IPS DF 19.7 (cell line): Measurements from ENCODE around the gene TAGLN3.

ENCODE experiments used
- DNase-seq: peaks from one replicate; pipeline ENCODE4 v3.0.0-alpha.2; 2013; ENCODE audit warnings: low read depth, low spot score

TAGLN3 gene

GRCh38 chr3:111978583-111979433, 19.9 kb upstream of the TAGLN3 start, which contains the start of gene ABHD10:
Gene ABHD10, plus strand, starts transcription at chr3:111979026. Its CDS starts 36 bp downstream, at chr3:111979062.
- DNase-seq = peak; percentile 96

DNA sequence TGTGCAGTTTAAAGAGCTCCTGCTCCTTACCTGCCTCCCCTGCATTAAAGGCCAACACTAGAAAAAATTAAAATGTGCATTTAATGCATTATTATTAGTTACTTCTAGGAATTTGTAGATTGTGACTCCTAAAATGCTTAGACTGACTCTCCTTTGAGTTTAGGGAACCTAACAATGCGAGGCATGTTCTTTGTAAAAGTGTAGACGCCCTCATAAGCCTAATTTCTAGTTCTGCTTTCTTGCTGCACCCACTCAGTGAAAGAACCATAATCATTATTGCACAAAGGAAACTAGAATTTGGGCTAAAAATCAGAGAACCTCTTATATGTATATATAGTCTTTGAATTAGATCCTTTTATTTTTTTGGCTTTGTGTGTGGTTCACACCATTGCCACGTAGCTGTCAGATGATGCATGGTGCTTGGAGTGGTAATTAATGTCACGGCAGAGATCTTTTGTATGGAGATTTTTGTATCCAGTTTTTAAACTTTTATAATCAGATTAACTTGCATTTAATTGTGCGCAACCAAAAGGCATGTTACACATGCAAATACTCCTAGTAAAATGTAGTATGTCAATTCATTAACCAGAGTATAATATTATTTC, 19.2 kb upstream of the TAGLN3 start:
- no peak for DNase-seq

GRCh38 chr3:111980716-111981456, 17.8 kb upstream of the TAGLN3 start:
- no peak for DNase-seq

DNA sequence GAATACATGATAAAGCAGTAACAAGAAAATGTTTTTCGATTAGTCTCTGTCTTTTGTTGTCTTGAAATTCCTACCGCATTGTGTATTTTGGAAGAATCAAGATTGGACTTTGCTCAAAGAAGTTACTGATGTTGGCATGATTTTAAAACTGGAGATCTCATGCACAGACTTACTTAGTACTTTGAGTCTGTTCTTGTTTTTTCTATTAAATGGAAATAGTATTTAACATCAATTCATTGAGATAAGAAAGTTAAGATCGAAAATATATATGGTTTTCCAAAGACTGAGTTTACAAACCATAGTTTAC, 17.3 kb upstream of the TAGLN3 start:
- DNase-seq = no peak

GRCh38 chr3:111984636-111985298, 14.0 kb upstream of the TAGLN3 start:
- DNase-seq = no peak

- DNase-seq = no peak
These were observed 11.9 kb upstream of the TAGLN3 start for GRCh38 chr3:111986800-111987199.

DNA sequence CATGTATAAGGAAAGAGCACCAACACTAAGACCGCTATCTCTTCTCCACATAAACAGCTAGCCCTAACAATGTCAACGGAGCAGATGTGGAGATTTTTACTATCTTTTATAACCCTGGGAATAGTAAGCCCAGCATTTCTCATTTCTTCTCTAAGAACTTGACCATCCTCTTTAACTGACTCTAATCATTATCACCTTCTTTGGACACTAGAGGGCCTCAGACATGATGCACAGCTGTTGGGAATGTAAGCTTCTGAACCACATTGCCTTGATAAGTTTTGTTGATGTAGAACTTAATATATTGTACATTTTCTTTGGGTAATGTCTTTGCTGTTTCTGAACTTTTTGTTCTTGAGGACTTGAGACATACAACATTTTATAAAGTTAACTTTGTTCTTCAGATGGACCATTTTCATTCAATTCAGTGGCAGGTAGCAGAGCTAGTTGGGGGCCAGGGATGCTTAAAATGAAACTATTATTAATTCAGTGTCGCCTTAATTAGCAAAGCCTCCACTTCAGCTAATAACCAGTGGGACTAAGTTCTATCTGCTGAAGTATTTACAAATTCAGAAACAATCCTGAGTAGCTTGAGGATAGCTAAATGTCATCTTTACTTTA, 9.6 kb upstream of the TAGLN3 start:
- no peak for DNase-seq

GRCh38 chr3:111993038-111993437, 5.7 kb upstream of the TAGLN3 start:
- DNase-seq = no peak

DNA sequence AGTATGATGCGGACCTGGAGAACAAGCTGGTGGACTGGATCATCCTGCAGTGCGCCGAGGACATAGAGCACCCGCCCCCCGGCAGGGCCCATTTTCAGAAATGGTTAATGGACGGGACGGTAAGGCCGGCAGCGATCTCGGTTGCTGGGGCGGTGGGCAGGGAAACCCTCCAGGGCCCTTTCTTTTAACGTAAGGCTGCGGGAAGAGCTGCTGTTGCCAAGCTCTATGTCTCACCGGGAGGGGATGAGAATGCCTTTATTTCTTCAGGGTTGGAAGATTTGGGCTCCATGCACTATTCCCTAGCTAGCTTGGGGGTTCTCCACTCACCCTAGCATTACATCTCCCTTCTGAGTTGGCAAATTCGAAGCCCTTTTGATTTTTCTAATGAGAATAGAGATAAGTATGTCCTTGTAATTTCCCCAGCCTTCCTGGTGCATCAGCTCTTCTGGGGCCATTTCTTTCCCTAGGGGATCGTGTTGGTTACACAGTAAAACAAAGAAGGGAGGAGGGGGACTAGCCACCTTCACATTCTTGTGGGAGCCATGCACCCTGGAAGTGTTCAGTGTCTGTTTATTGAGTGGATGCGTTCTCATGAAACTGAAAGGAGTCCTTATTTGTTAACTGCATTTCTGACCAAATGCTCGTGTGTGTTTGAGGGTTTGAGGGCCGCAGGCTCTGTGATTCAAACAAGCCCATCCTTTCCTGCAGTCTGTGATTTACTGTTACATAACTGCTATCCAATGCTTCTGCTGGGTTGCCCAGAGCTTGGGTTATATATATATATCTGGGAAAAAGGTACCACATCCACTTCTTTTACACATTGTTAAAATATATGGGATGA, 982 bp downstream of the TAGLN3 start:
- DNase-seq = no peak

DNA sequence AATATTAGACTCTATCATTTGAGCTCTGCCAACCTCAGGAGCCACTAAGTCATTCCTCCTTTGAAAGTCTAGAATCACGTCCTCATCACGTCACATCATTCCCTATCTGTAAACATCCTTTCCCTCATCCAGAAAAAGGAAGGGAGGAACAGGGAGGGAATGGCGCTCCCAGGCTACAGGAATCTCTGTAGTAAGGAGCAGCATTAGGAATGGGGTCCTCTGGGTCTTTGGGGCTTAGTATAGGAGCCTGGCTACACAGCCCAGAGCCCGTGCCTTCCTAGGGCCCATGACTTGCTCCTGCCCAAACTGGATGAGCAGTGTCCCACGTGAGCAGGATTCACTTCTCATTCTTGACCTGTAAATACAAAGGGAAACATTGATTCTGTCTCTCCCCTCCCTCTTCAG, 1.6 kb downstream of the TAGLN3 start:
- DNase-seq = no peak

DNA sequence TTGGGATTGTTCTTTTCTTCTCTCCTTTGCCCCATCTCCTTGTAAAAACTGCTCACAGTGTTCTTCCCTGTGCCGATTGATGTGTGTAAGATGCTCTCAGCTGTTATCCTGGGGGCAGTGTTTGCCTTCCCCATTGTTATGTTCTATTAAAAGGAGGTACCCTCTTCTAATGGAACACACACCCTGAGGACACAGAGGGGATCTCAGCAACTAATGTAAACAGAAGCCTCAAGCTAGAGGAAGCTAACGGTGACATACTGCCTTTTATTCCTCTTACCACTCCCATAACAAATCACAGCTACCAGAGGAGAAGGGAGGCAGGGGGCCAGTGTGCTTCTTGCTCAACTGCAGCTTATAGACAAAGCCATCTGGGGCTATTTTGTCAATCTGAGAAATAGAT, 2.2 kb downstream of the TAGLN3 start:
- no peak for DNase-seq

DNA sequence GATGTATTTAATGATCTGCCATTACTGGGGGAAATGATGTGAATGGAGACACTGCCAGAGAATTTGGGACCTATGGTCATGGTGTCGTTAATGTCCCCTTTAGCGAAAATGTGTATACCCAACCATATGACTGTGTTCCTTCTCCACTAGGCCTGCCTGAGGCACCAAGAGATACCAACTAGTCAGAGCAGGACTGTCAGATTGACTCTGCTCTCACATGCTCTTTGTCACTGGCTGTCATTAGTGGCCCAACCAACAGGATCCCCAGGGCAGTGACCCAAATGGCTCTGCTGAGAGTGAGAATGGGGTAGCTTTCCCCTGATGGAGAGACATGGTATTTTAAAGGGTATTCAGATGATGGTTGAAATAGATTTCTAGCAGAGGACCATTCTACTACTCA, 2.8 kb downstream of the TAGLN3 start:
- DNase-seq = no peak

- DNase-seq = no peak
These were observed 3.6 kb downstream of the TAGLN3 start for GRCh38 chr3:112002096-112002971.

DNA sequence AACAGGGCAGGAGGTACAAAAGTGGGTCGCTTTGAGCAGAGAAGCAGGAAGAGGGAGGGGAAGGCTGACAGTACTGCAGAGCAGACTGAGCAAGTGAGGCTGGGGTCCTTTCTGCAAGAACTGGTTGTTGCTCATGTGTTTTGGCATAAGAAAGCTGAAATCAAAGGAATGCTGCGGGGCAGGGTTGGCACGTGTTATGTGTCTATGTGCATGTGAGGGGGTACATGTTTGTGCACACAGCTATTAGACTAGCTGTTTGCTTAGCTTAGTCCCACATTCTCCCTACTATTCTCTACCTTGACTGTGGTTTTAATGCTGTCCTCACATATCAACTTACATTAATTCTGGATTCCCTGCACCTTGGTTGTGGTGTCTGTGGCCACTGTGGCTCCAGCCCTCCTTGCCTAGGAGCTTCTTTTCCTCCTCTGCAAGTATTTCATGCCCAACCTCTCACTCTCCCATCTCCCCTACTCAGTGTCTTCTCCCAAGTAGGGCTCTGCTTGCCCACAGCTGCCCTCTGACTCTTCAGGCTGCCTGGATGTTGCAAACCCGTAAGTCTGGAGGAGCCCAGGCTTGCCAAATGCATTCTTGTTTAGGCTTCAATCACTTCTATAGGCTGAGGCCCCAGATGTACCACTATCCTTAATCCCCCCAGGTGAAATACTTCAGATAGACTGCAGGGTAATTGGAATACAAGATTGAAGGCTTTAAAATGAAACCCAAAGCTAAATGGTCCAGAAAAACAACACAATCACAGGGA, 4.8 kb downstream of the TAGLN3 start:
- no peak for DNase-seq

GRCh38 chr3:112004187-112004586, 5.5 kb downstream of the TAGLN3 start:
- DNase-seq = no peak

- DNase-seq = no peak
These were observed 5.9 kb downstream of the TAGLN3 start for GRCh38 chr3:112004669-112005068.

- no peak for DNase-seq
These were observed 6.5 kb downstream of the TAGLN3 start for GRCh38 chr3:112005091-112005672.

GRCh38 chr3:112007633-112008032, 8.9 kb downstream of the TAGLN3 start:
- DNase-seq = no peak

GRCh38 chr3:112009670-112010069, 10.9 kb downstream of the TAGLN3 start:
- no peak for DNase-seq
